Esophagus squamous epithelium (tissue), 4 donors: Measurements from ENCODE around the gene ALCAM.

ENCODE experiments used
- CTCF ChIP-seq, 6 experiments: fragments of 450-650 bp in 4 of 6; fragments of 200-600 bp in 2 of 6; sonication (generic) in 2 of 6; IDR thresholded peaks; one replicate each; pipeline ENCODE4 v1.5.1; 2016 to 2019; ENCODE audit warnings: antibody characterized with exemption in 6 of 6, mild to moderate bottlenecking in 4 of 6, moderate library complexity in 4 of 6
- POLR2A ChIP-seq, 4 donors: fragments of 450-650 bp; IDR thresholded peaks; one replicate each; pipeline ENCODE4 v1.6.1; 2017; ENCODE audit warnings: antibody characterized with exemption in 4 of 4, mild to moderate bottlenecking in 4 of 4, moderate library complexity in 3 of 4

GRCh38 chr3:105580296-105580965 lies 213.7 kb downstream of the ALCAM start:
- TF ChIP-seq CTCF (IDR thresholded peaks at IDR 0.05) (no peak), POLR2A (IDR thresholded peaks at IDR 0.05) (no peak)
